Suppressor macrophage treated with lipopolysaccharide for 4 hours (primary cell): Measurements from ENCODE around the gene CRACR2B.

Experiments
- DNase-seq: peaks from one replicate; pipeline ENCODE4 v3.0.0-alpha.2; 2020

The CRACR2B gene

GRCh38 chr11:794766-795633 is 32.7 kb upstream of the CRACR2B start:
- DNase-seq: no peak

DNA sequence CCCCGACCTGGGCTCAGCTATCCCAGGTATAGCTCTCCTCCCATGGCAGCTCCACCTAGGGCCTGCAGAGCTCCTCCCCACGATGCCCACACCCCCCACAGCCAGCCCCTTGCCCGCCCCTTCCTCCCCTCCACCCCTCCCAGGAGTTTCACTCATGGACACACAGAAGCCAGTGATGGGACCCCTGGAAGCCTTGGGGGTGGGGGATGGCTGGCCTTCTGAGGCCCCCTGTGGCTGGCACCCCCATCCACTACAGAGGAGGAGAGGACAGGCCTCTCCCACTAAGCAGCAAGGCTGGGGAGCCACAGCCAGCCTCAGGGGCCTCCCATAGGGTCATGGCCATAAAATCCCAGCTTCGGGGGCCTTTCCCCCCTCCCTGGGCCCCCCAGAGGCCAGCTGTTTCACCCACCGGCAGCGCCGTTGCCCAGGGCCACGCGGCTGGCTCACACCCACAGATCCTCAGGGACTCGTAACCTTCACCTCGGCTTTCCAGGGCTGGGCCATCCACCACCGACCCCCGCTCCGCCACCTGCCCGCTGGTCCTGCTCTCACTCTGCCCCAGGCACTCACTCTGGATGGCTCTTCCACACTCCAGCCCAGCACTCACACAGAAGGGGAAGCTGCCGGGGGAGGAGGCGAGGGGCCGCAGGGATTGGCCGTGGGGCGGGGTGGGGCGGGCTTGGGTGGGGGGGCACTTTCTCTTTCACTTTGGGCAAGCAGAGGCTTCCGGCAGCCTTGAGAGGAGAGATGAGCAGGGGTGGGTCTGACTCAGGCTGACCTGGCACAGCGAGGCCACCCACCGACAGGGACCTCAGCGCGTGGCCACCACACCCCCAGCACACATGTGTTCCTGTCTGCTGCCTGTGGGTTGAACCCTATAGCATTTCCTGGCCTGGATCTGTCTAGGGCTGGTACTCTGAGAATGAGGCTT is 31.8 kb upstream of the CRACR2B start:
- peak; percentile 95 for DNase-seq

GRCh38 chr11:796565-797295 is 31.0 kb upstream of the CRACR2B start:
- DNase-seq: no peak

DNA sequence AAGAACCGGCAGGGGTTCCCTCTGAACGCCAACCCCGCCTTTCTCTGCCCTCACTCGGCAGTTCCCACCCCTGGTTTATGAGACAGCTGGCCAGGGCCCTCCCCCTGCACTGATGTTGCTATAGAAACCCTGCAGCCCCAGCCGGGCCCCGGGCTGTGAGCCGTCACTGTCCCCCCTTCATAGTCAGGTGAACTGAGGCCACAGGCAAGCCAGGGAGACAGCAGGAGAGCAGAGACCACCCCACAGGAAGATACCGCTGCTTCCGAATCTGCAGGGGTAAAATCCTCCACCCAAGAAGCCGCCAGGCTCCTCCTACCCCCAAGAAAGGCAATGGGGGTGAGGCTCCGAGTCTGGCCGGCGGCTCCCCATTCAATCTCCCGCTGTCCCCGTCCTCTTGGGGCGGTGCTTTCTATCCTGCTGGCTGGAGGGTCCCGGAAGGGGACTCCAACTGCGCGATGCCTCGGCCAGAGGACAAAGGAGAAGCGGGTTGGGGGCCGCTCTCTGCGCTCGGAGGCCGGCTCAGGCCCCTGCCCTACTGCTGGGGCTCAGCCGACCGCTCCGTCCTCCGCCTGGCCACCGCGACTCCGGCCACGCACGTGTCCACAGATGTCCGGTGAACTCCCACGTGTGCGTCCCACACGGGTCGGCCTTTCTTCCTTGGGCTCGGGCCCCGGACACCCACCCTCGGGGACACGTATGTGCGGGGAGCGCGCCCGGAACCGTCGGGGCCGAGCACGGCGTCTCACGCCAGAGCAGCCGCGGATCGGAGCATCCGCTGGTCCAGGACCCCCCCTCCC is 30.2 kb upstream of the CRACR2B start:
- DNase-seq: peak; percentile 67

- peak; percentile 91 for DNase-seq
Observed at GRCh38 chr11:798093-798713, 29.5 kb upstream of the CRACR2B start, which contains the start of gene SLC25A22. TSS of gene SLC25A22 (minus strand) at chr11:798281. CDS start at chr11:795006, 3,275 bp downstream.

DNA sequence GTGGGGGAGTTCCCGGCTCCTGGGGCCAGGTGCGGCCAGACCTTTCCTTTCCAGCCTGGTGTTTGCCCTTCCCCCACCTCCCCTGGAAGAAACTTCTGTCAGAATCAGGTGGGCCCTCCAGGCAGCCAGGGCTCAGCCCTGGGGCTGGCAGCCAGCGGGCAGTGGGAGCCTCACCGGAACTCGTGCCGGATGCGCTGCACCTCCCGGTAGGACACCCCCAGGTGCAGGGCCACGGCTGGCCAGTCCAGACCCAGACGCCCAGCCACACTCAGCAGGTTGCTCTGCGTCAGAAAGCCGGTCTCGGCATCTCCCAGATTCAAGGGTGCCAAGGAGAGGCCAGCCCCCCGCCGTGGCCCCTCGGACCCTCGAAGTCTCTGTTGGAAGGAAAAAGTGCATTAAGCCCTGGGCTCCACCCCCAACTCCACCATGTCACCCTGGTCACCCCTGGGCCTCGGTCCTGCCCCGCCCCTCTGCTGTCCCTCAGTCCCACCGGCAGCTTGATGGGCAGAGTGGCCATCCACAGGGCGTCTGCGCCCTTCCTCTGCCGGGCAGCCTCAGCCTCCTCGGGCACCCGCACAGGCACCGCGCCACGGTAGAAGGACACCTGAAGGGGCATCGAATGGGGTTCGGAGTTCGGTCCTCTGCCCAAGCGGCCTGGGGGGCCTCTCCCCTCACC is 27.9 kb upstream of the CRACR2B start:
- no peak for DNase-seq

GRCh38 chr11:800473-800872 is 27.2 kb upstream of the CRACR2B start:
- DNase-seq: no peak

DNA sequence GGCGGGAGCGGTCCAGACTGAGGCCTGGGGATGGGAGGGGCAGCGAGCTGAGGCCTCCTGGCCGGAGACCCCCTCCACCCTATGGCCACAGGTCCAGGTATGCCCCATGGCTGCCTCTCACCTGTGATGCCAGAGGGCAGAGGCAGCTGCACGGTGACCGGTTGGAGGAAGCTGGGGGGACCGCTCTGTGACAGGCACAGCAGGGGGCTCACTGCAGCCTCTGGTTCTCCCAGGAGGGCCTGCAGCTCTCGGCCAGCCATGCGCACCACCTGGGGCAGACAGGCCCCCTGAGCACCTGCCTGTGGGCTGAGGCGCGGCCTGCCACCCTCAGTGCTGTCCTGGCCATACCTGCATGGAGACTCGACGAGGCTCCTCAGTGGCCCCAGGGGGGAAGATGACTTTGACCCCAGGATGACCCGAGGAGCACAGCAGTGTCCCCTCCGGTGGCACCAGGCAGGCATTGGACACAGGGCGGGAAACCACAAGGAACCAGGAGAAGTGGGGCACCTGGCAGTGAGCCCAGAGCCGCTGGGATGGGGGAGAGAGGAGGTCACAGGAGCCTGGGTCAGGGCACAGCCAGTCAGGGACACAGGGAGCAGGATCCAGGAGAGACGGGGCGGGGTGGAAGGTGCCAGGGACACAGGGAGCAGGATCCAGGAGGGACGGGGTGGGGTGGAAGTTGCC is 26.5 kb upstream of the CRACR2B start:
- DNase-seq: no peak

DNA sequence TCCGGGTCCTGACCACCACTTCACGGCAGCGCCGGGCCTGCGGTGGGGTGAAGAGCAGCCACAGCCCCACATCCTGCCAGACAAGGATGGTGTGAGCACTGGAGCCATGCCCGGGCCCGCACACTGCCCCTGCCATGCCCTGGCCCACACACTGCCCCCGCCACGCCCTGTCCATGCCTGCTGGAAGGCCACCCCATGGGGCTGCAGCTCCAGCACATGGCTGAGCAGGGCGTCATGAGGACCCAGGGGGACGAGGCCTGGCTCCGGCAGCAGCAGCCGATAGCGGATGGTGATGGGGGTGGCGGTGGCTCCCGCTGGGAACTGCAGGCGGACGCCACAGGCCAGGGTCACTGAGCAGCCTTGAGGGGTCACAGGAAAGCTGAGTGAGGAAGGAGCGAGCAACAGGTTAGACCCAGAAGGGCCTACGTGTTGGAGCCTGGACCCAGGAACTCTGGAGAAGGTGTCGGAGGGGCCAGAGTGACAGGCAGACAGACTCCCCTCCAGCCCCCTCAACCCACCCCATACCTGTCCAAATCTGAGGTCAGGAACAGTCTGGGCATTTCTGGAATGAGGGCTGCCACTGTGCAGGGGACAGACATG is 25.6 kb upstream of the CRACR2B start:
- DNase-seq: no peak

DNA sequence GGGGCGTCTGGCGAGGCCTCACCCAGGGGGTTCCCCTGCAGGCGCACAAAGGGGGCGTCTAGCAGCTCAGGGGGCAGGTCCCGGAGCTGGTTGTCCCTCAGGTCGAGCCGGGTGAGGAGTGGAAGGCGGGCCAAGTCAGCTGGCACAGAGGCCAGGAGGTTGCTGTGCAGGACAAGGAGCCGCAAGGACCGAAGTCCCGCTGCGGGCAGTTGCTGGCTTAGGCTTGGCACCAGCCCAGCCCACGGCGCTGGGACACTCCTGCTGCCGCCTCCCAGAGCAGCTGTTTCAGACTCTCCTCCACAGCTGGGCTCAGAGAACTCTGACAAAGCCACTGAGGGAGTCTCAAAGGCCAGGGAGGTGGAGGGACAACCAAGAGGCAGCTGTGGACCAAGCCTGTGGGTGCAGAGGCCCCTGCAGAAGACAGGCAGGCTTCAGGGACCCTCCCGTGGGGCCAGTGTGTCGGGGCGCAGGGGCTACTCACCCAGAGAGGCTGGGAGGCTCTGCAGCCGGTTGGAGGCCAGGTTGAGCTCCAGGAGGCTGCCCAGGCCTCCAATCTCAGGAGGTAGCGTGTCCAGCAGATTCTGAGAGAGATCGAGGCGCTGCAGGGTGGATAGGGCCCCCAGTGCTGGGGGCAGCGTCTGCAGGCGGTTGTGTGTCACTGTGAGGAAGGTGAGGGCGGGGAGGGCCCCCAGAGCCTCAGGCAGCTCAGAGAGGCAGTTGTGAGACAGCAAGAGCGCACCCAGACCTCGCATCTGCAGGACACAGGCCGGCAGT is 24.8 kb upstream of the CRACR2B start:
- DNase-seq: no peak

- DNase-seq: no peak
Observed at GRCh38 chr11:803467-803742, 24.3 kb upstream of the CRACR2B start.

DNA sequence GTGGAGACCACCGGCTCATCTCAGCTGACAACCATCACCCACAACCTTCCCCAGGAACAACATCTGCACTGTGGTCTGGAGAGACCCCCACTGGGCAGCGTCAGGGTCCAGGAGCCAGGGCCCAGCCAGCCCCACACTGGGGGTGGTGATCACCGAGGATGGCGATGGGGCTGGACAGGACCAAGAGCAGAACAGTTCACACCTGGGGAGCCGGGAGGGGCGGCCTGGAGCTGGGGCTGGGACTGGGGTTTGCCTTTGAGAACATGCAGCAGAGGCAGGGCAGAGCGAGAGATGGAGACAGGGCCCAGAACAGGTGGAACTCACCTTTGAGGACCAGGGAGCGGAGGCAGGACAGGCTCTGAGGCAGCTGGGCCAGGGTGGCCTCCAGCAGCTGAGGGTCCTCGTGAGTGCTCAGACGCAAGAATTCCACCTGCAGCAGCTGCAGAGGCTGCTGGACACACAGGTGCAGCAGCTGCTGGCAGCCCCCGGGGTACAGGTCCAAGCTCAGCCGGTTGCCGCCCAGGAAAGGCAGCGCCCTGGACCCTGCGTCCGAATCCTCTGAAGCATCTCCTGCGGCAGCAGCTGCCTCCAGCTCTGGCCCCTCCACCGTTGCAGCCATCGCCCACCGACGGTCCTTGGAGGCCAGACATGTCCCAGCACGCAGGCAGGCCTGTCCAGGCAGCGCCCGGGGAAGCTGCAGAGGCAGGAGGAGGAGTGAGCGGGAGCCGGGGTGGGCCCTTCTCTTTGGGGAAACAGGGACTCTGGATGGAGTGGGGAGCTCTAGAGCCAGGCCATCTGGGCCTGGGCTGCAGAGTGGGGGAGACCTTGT is 23.7 kb upstream of the CRACR2B start:
- no peak for DNase-seq

DNA sequence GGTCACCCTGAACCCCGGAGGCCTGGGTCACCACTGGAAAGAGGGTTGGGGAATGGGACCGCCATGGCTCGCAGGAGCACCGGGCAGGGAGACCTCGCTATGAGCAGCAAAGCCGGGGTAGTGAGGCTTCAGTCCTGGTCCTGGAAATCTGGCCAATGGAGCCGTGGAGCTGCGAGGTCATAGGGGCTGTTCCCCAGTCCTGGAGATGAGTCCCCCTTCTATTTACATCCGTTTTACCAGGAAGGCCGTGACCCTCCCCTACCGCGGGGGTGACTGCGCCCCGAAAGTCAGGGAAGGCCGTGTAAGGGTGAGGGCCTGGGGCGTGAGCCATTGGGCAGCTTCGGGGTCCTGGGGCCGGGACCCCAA is 23.1 kb upstream of the CRACR2B start:
- DNase-seq: no peak

DNA sequence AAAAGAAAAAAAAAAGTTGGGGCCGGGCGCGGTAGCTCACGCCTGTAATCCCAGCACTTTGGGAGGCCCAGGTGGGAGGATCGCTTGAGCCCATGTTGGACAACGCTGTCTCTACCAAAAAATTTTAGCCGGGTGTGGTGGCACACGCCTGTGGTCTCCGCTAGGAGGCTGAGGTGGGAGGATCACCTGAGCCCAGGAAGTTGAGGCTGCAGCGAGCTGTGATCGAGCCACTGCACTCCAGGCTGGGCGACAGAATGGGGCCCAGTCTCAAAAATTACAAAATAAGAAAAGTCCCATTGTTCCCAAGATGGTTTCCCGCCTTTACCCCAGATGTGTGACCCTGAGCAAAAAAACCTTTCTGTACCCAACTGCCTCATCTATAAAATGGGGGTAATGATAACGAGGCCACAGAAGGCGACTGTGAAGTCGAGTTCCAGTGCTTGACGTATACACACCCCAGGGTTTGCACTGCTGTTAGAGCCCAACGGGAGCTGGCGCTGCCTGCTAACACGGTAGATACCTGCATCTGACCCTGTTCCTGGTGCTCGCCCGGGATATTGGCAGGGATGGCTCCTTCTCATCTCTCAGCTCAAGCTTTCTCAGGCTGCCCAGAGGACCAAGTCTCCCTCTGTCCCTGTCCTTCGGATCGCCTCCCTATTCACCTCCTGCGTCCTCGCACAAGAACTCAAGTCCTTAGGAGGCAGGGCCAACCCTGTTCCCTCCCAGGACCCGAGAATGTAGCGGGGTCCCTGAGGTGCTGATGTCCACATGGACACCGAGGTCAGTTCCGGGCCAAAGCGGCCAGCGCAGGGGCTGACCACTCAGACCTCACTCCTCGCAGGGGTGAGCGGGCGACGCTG is 19.1 kb upstream of the CRACR2B start:
- DNase-seq: no peak

DNA sequence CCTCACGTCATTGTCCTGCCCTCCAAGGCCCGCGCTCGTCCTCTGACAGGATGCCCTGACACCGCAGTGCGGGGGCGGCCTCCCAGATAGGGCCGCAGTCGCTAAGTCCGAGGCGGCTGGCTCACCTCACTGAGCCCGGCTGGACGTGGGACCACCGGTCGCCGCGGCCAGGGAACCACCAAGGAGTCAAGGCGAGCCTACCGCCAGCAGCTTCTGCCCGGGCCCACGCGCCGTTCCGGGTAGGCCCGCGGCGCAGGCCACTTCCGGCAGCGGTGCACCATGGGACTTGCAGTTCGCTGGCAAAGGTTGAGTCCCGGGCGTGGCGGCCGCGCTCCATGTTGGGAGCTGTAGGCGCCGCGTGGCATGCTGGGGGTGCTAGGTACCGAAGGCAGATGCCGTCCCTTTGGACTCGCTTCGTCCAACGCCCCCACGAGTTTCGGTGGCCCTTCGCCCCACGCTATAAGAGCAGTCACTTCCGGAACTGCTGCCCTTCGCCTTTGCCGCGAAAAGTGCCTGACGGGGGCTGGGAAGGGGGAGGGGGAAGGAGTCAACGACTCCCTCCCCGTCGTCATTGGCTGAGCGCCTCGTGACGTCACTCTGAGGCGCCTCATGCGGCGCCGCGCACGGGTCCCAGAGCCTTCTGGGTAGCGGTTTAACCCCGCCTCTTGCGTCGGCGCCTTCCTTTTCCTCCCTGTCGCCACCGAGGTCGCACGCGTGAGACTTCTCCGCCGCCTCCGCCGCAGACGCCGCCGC is 18.3 kb upstream of the CRACR2B start, which contains the start of gene RPLP2:
RPLP2 (plus strand) TSS at position 681 of the 753 bp plus-strand sequence. CDS start 268 bp downstream, outside the sequence.
- peak; percentile 99 for DNase-seq

DNA sequence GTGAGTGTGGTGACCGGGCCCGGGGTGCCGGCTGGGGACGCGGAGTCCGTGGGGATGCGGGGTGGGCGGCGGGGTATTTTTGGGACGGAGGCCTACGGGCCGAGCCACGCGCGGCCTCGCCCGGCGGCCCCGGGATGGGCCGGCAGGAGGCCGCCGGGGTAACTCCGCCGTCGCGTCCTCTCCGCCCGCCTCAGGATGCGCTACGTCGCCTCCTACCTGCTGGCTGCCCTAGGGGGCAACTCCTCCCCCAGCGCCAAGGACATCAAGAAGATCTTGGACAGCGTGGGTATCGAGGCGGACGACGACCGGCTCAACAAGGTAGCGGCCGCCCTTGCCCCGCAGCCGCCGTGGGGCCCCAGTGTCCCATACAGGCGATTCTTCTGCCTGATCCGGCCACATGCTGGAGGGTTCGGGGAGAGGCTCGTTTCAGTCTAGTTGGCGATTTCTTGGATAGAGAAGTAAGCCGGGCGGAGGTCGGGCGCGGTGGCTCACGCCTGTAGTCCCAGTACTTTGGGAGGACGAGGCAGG is 17.6 kb upstream of the CRACR2B start:
- DNase-seq: no peak
